Measurements from ENCODE around the gene CNTRL. TPM values are rescaled to one million over a fixed set of nuclear protein-coding genes. Genes with fewer than 3 reads are reported as not detected.

The CNTRL gene
- total and polyA plus RNA-seq, 2 of the 8 experiments (the other 6 are each of a cell fraction or from before 2014, with no cell fraction given), result 5.1 to 13.9 TPM

DNA sequence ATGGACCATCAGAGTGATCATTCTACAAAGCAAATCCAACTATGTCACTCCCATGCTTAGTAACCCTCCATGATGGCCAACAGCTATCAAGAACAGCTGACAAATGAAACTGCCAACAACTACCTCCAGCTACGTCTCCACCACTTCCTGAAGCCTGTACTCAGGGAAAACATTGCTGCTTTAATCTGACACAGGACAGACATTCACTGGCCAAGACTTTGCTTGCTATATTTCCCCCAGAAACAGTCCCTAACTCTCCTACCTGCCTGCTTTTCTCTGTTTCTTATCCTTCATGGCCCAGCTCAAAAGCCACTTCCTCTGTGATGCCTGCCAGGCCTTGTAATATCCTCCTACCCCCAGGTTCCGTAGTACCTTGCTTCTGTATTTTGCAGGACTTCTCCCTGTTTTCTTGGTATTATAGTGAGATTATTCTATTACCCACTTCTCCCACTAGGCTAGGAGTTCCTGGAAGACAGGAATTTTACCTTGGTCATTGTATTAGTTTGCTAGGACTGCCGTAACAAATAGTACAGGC lies 141.6 kb downstream of the CNTRL start (continued):
- TF ChIP-seq, protein P1, sequence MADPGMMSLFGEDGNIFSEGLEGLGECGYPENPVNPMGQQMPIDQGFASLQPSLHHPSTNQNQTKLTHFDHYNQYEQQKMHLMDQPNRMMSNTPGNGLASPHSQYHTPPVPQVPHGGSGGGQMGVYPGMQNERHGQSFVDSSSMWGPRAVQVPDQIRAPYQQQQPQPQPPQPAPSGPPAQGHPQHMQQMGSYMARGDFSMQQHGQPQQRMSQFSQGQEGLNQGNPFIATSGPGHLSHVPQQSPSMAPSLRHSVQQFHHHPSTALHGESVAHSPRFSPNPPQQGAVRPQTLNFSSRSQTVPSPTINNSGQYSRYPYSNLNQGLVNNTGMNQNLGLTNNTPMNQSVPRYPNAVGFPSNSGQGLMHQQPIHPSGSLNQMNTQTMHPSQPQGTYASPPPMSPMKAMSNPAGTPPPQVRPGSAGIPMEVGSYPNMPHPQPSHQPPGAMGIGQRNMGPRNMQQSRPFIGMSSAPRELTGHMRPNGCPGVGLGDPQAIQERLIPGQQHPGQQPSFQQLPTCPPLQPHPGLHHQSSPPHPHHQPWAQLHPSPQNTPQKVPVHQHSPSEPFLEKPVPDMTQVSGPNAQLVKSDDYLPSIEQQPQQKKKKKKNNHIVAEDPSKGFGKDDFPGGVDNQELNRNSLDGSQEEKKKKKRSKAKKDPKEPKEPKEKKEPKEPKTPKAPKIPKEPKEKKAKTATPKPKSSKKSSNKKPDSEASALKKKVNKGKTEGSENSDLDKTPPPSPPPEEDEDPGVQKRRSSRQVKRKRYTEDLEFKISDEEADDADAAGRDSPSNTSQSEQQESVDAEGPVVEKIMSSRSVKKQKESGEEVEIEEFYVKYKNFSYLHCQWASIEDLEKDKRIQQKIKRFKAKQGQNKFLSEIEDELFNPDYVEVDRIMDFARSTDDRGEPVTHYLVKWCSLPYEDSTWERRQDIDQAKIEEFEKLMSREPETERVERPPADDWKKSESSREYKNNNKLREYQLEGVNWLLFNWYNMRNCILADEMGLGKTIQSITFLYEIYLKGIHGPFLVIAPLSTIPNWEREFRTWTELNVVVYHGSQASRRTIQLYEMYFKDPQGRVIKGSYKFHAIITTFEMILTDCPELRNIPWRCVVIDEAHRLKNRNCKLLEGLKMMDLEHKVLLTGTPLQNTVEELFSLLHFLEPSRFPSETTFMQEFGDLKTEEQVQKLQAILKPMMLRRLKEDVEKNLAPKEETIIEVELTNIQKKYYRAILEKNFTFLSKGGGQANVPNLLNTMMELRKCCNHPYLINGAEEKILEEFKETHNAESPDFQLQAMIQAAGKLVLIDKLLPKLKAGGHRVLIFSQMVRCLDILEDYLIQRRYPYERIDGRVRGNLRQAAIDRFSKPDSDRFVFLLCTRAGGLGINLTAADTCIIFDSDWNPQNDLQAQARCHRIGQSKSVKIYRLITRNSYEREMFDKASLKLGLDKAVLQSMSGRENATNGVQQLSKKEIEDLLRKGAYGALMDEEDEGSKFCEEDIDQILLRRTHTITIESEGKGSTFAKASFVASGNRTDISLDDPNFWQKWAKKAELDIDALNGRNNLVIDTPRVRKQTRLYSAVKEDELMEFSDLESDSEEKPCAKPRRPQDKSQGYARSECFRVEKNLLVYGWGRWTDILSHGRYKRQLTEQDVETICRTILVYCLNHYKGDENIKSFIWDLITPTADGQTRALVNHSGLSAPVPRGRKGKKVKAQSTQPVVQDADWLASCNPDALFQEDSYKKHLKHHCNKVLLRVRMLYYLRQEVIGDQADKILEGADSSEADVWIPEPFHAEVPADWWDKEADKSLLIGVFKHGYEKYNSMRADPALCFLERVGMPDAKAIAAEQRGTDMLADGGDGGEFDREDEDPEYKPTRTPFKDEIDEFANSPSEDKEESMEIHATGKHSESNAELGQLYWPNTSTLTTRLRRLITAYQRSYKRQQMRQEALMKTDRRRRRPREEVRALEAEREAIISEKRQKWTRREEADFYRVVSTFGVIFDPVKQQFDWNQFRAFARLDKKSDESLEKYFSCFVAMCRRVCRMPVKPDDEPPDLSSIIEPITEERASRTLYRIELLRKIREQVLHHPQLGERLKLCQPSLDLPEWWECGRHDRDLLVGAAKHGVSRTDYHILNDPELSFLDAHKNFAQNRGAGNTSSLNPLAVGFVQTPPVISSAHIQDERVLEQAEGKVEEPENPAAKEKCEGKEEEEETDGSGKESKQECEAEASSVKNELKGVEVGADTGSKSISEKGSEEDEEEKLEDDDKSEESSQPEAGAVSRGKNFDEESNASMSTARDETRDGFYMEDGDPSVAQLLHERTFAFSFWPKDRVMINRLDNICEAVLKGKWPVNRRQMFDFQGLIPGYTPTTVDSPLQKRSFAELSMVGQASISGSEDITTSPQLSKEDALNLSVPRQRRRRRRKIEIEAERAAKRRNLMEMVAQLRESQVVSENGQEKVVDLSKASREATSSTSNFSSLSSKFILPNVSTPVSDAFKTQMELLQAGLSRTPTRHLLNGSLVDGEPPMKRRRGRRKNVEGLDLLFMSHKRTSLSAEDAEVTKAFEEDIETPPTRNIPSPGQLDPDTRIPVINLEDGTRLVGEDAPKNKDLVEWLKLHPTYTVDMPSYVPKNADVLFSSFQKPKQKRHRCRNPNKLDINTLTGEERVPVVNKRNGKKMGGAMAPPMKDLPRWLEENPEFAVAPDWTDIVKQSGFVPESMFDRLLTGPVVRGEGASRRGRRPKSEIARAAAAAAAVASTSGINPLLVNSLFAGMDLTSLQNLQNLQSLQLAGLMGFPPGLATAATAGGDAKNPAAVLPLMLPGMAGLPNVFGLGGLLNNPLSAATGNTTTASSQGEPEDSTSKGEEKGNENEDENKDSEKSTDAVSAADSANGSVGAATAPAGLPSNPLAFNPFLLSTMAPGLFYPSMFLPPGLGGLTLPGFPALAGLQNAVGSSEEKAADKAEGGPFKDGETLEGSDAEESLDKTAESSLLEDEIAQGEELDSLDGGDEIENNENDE (IDR thresholded peaks at IDR 0.05; ENCODE audit: insufficient replicate concordance, low read length), result no peak
- TF ChIP-seq NRF1 (IDR thresholded peaks at IDR 0.05; ENCODE audit: low read depth, low read length) (no peak), POU5F1 (IDR thresholded peaks at IDR 0.05; ENCODE audit: low read depth, low read length) (no peak)
